Measurements from ENCODE around the gene NEDD4L. TPM values are rescaled to one million over a fixed set of nuclear protein-coding genes. Genes with fewer than 3 reads are reported as not detected.

The NEDD4L gene
- total RNA-seq, 4 donors from 2014 or later: 22.7 to 39.9 (median 34.7) TPM

DNA sequence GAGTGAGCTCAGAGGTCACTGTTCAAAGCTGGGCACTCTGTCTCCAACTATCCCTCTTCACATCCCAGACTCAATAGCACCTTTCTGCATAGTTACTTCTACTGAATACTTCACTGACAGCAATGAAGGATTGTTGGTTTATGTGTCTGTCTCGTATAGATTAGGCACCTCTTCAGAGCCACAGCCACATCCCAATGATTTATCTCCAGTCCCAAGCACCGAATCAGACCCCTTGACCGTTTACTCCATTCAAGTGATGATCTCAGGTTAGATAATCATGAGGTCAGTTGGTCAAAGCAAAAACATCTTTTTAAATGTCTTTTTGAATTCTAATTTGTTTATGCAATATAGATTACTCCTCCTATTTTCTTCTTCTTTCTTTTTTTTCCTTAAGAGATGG is 14.7 kb downstream of the NEDD4L start:
- H3K4me1 ChIP-seq: peaks cover 0 to 12% (median 4%) of the 10 kb centered on the region in 4 donors
- H3K9me3 ChIP-seq: no peaks in the 10 kb centered on the region
- no peaks in the 10 kb centered on the region for H3K27me3 ChIP-seq
- intact Hi-C loops (cut with DNase I): no loop called here
- WGBS: 16% methylated on average over 3 of the region's 3 CpGs
- no peak overlapping the region for H3K4me3 ChIP-seq
- TF ChIP-seq CTCF (IDR thresholded peaks at IDR 0.05) (no peak), EP300 (IDR thresholded peaks at IDR 0.05) (no peak), POLR2A (IDR thresholded peaks at IDR 0.05; ENCODE audit: low read depth) (no peak), POLR2AphosphoS5 (IDR thresholded peaks at IDR 0.05) (no peak)
- H3K27ac ChIP-seq (replicated peaks in 1 of 4): no peak overlapping the region
- H3K36me3 ChIP-seq: no peaks in the 10 kb centered on the region
- no peak for DNase-seq (ENCODE audit: extremely low spot score)

DNA sequence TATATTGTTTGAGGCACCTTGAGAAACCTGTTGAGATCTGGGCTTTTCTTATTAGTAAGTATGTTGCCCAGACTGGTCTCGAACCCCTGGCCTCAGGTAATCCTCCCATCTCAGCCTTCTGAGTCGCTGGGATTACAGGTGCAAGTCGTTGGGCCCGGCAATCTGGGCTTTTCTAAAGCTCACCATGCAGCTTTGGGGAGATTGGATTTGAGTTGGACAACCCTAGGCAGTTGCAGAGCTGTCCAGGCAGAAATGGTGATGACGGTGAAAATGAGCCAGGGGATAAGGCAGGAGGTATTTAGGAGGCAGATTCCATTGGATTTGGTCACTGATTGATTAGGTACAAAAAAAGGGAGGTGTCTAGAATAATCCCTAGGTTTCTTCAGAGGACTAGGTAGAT is 16.2 kb downstream of the NEDD4L start:
- Histone ChIP-seq H3K9me3 (no peaks in the 10 kb centered on the region), H3K27me3 (no peaks in the 10 kb centered on the region), H3K4me1 (peaks cover 0 to 7% (median 0%) of the 10 kb centered on the region in 4 donors), H3K27ac (replicated peaks in 1 of 4) (no peak overlapping the region), H3K4me3 (no peak overlapping the region), H3K36me3 (no peaks in the 10 kb centered on the region)
- no peak for DNase-seq (ENCODE audit: extremely low spot score)
- TF ChIP-seq EP300 (IDR thresholded peaks at IDR 0.05) (no peak), POLR2AphosphoS5 (IDR thresholded peaks at IDR 0.05) (no peak), CTCF (IDR thresholded peaks at IDR 0.05) (no peak)
- WGBS: 33% methylated on average over 3 of the region's 5 CpGs
- intact Hi-C loops (cut with DNase I): no loop called here

DNA sequence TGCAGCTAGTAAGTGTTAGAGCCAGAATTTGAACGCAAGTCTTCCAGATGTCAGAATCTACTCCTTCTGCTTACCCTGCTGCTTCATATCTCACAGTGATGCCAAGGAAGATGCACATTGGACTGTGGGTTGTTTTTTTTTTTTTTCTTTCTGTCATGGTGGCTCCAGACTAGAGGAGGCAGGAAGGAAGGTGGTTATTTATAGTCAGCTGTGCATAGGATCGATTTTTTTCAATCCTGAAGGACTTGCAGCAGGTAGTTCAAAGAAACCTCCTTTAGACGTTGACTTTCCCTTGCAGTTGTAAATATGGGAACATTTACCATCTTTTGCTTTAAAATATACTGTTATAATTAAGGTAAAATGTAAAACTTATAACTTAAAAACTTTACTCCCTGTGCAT is 17.3 kb downstream of the NEDD4L start:
- DNase-seq (ENCODE audit: extremely low spot score): no peak
- H3K27me3 ChIP-seq: no peaks in the 10 kb centered on the region
- no peaks in the 10 kb centered on the region for H3K36me3 ChIP-seq
- H3K4me1 ChIP-seq: peaks cover 0 to 7% (median 0%) of the 10 kb centered on the region in 4 donors
- intact Hi-C loops (cut with DNase I): no loop called here
- H3K4me3 ChIP-seq: no peak overlapping the region
- WGBS: 54% methylated on average over 3 of the region's 3 CpGs
- no peak overlapping the region for H3K27ac ChIP-seq (replicated peaks in 1 of 4)
- TF ChIP-seq POLR2AphosphoS5 (IDR thresholded peaks at IDR 0.05) (no peak), CTCF (IDR thresholded peaks at IDR 0.05) (no peak), EP300 (IDR thresholded peaks at IDR 0.05) (no peak), POLR2A (IDR thresholded peaks at IDR 0.05; ENCODE audit: low read depth) (no peak)
- H3K9me3 ChIP-seq: no peaks in the 10 kb centered on the region

DNA sequence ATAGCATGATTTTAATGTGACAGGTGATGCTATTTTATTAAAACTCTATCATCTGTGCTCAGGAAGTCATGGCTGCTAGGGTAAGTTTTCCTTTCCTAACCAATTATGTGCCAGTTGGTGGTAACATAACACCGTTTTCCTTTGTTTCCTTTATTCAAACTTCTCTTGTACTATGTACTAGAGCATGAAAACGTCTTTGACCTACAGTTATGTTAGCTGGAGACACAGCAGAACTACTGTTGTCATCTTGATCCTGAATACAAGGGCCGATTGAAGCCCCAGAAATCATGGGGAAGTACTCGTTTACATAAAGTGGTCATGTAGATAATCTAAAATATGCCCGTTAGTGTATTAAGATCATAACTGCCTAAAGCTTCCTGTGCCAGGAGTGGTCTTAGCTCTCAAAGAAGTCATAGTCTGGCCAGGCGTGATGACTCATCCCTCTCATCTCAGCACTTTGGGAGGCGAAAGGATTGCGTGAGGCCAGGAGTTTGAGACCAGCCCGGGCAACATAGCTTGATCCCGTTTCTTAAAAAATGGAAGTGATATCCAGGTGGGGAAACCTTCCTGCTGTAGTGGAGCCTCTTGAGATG is 20.5 kb downstream of the NEDD4L start:
- no peaks in the 10 kb centered on the region for H3K27me3 ChIP-seq
- H3K4me3 ChIP-seq: no peak overlapping the region
- 74% methylated on average over 10 of the region's 10 CpGs for WGBS
- peaks cover 0 to 4% (median 0%) of the 10 kb centered on the region in 4 donors for H3K4me1 ChIP-seq
- H3K36me3 ChIP-seq: no peaks in the 10 kb centered on the region
- TF ChIP-seq CTCF (IDR thresholded peaks at IDR 0.05): no peak
- TF ChIP-seq EP300 (IDR thresholded peaks at IDR 0.05): no peak
- TF ChIP-seq POLR2A (IDR thresholded peaks at IDR 0.05; ENCODE audit: low read depth): no peak
- no peak for TF ChIP-seq POLR2AphosphoS5 (IDR thresholded peaks at IDR 0.05)
- no peak for DNase-seq (ENCODE audit: extremely low spot score)
- H3K27ac ChIP-seq (replicated peaks in 1 of 4): no peak overlapping the region
- intact Hi-C loops (cut with DNase I): no loop called here
- no peaks in the 10 kb centered on the region for H3K9me3 ChIP-seq

DNA sequence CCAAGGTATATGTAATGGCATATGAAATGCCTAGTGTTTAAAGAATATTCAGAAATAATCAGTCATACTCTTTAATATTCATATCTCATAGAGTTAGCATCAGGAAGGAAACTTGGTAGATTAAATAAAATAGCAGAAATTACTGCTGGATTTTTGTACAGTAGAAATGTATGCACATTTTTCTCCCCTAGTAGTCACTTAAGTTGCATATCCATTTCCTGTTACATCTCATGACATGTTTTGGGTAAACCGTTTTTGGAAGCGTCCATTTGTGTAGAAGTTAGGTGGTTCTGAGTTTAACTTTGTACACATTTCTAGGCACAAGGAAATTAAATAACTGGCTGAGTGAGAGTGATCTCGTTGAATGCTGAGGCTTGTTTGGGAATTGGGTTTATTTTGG is 21.9 kb downstream of the NEDD4L start:
- TF ChIP-seq CTCF (IDR thresholded peaks at IDR 0.05) (no peak), EP300 (IDR thresholded peaks at IDR 0.05) (no peak), POLR2AphosphoS5 (IDR thresholded peaks at IDR 0.05) (no peak), POLR2A (IDR thresholded peaks at IDR 0.05; ENCODE audit: low read depth) (no peak)

More for the DNA sequence above, 21.9 kb downstream of the NEDD4L start:
- intact Hi-C loops (cut with DNase I): no loop called here
- Histone ChIP-seq H3K4me1 (peaks cover 0 to 4% (median 0%) of the 10 kb centered on the region in 4 donors), H3K27ac (replicated peaks in 1 of 4) (no peak overlapping the region), H3K4me3 (no peak overlapping the region), H3K27me3 (no peaks in the 10 kb centered on the region), H3K9me3 (no peaks in the 10 kb centered on the region), H3K36me3 (no peaks in the 10 kb centered on the region)
- 86% methylated on average over 3 of the region's 3 CpGs for WGBS
- DNase-seq (ENCODE audit: extremely low spot score): no peak

All from esophagus muscularis mucosa (tissue), 4 donors.